Activated naive CD4-positive, alpha-beta T cell treated with anti-CD3 and anti-CD28 coated beads, Interleukin-2, amount 50 U/mL, for 72 hours (primary cell): Measurements from ENCODE around the gene NCOR2. TPM values are rescaled to one million over a fixed set of nuclear protein-coding genes. Genes with fewer than 3 reads are reported as not detected.
"Not testable (repeated sequence)": the region's sequence is repeated elsewhere in the genome, so short reads cannot be mapped to it uniquely, and the experiment has no call there.

Experiments used
- ATAC-seq, 2 donors: fragments of 150-1000 bp; cut with Tn5 transposase; 2 replicates each; pipeline ENCODE4 v1.10.0; 2021; ENCODE audit warnings: mild to moderate bottlenecking in 2 of 2, moderate library complexity in 2 of 2
- DNase-seq, 2 donors: peaks; one replicate each; pipeline ENCODE4 v3.0.0; 2021 to 2022; ENCODE audit warnings: low spot score in 2 of 2
- H3K27ac Mint-ChIP-seq, 2 donors: one replicate each; pipeline ENCODE4 v1.8.0; 2022; ENCODE audit warnings: mild to moderate bottlenecking in 2 of 2, mixed read lengths in 2 of 2
- H3K36me3 Mint-ChIP-seq, 2 donors: one replicate each; pipeline ENCODE4 v1.8.0; 2022; ENCODE audit warnings: mixed read lengths in 2 of 2
- H3K9me3 Mint-ChIP-seq, 2 donors: one replicate each; pipeline ENCODE4 v1.8.0; 2022; ENCODE audit warnings: mixed read lengths in 2 of 2
- total RNA-seq, 2 donors: library from RNA; stranded (reverse); gene quantifications; one replicate each; pipeline ENCODE4 v1.2.3, GENCODE V29; 2022

The NCOR2 gene
- total RNA-seq, 2 donors from 2014 or later = 66.8 to 125 TPM

- no peak for DNase-seq
- Mint-ChIP-seq H3K36me3 (peaks cover 6 to 8% of the 10 kb centered on the region in 2 donors), H3K27ac (no peak overlapping the region), H3K9me3 (peaks cover 7 to 10% of the 10 kb centered on the region in 2 donors)
- ATAC-seq = no peak
Measured at GRCh38 chr12:124586756-124587155, 19.3 kb upstream of the NCOR2 start.

- H3K9me3 Mint-ChIP-seq, DNase-seq, H3K27ac Mint-ChIP-seq, H3K36me3 Mint-ChIP-seq, ATAC-seq: not testable (repeated sequence)
Measured at GRCh38 chr12:124584494-124584893, 17.1 kb upstream of the NCOR2 start.

- no peak for DNase-seq
- no peak for ATAC-seq
- Mint-ChIP-seq H3K36me3 (peaks cover 7 to 10% of the 10 kb centered on the region in 2 donors), H3K27ac (no peak overlapping the region), H3K9me3 (peaks cover 4 to 12% of the 10 kb centered on the region in 2 donors)
Measured at GRCh38 chr12:124583854-124584253, 16.4 kb upstream of the NCOR2 start.

GRCh38 chr12:124582108-124582424 is 14.7 kb upstream of the NCOR2 start:
- H3K9me3 Mint-ChIP-seq = peaks cover 4 to 12% of the 10 kb centered on the region in 2 donors
- no peak overlapping the region for H3K27ac Mint-ChIP-seq
- DNase-seq (no peak), ATAC-seq (no peak)
- H3K36me3 Mint-ChIP-seq = peaks cover 7 to 11% of the 10 kb centered on the region in 2 donors

GRCh38 chr12:124581307-124582107 is 14.1 kb upstream of the NCOR2 start:
- peaks cover 7 to 11% of the 10 kb centered on the region in 2 donors for H3K36me3 Mint-ChIP-seq
- no peak for DNase-seq
- peaks cover 4 to 12% of the 10 kb centered on the region in 2 donors for H3K9me3 Mint-ChIP-seq
- no peak overlapping the region for H3K27ac Mint-ChIP-seq
- no peak for ATAC-seq

GRCh38 chr12:124579921-124580517 is 12.6 kb upstream of the NCOR2 start:
- Mint-ChIP-seq H3K36me3 (peaks cover 7 to 11% of the 10 kb centered on the region in 2 donors), H3K9me3 (peaks cover 4 to 12% of the 10 kb centered on the region in 2 donors), H3K27ac (no peak overlapping the region)
- no peak for DNase-seq
- no peak for ATAC-seq

- DNase-seq = no peak
- no peak for ATAC-seq
- Mint-ChIP-seq H3K27ac (no peak overlapping the region), H3K36me3 (peaks cover 7 to 11% of the 10 kb centered on the region in 2 donors), H3K9me3 (peaks cover 4 to 12% of the 10 kb centered on the region in 2 donors)
Measured at GRCh38 chr12:124578854-124579253, 11.4 kb upstream of the NCOR2 start.

GRCh38 chr12:124578445-124578844 is 11.0 kb upstream of the NCOR2 start:
- Mint-ChIP-seq H3K9me3 (peaks cover 4 to 12% of the 10 kb centered on the region in 2 donors), H3K27ac (no peak overlapping the region), H3K36me3 (peaks cover 7 to 11% of the 10 kb centered on the region in 2 donors)
- DNase-seq = no peak
- ATAC-seq = no peak

- ATAC-seq (no peak), DNase-seq (no peak)
- Mint-ChIP-seq H3K27ac (no peak overlapping the region), H3K9me3 (peaks cover 4 to 12% of the 10 kb centered on the region in 2 donors), H3K36me3 (peaks cover 7 to 11% of the 10 kb centered on the region in 2 donors)
Measured at GRCh38 chr12:124577986-124578385, 10.6 kb upstream of the NCOR2 start.

GRCh38 chr12:124577374-124577773 is 10.0 kb upstream of the NCOR2 start:
- ATAC-seq (no peak), DNase-seq (no peak)
- Mint-ChIP-seq H3K36me3 (peaks cover 7 to 11% of the 10 kb centered on the region in 2 donors), H3K27ac (no peak overlapping the region), H3K9me3 (peaks cover 4 to 12% of the 10 kb centered on the region in 2 donors)

- DNase-seq (no peak), ATAC-seq (no peak)
- Mint-ChIP-seq H3K9me3 (peaks cover 4 to 12% of the 10 kb centered on the region in 2 donors), H3K36me3 (peaks cover 7 to 11% of the 10 kb centered on the region in 2 donors), H3K27ac (no peak overlapping the region)
Measured at GRCh38 chr12:124576061-124576650, 8.7 kb upstream of the NCOR2 start.

- Mint-ChIP-seq H3K36me3 (peaks cover 0 to 4% of the 10 kb centered on the region in 2 donors), H3K9me3 (peaks cover 0 to under 1% of the 10 kb centered on the region in 2 donors), H3K27ac (no peak overlapping the region)
- DNase-seq = no peak
- ATAC-seq = no peak
Measured at GRCh38 chr12:124573839-124574786, 6.7 kb upstream of the NCOR2 start.

GRCh38 chr12:124571556-124571955 is 4.1 kb upstream of the NCOR2 start:
- no peak overlapping the region for H3K27ac Mint-ChIP-seq
- no peaks in the 10 kb centered on the region for H3K36me3 Mint-ChIP-seq
- ATAC-seq = no peak
- no peak for DNase-seq
- H3K9me3 Mint-ChIP-seq = no peaks in the 10 kb centered on the region

GRCh38 chr12:124570810-124571209 is 3.4 kb upstream of the NCOR2 start:
- Mint-ChIP-seq H3K27ac (no peak overlapping the region), H3K36me3 (no peaks in the 10 kb centered on the region), H3K9me3 (no peaks in the 10 kb centered on the region)
- no peak for DNase-seq
- ATAC-seq = no peak

- H3K27ac Mint-ChIP-seq = no peak overlapping the region
- ATAC-seq = no peak
- H3K9me3 Mint-ChIP-seq = no peaks in the 10 kb centered on the region
- H3K36me3 Mint-ChIP-seq = no peaks in the 10 kb centered on the region
- DNase-seq = no peak
Measured at GRCh38 chr12:124569375-124570148, 2.1 kb upstream of the NCOR2 start.
